ENCODE results near the gene FSIP1. TPM values are rescaled to one million over a fixed set of nuclear protein-coding genes. Genes with fewer than 3 reads are reported as not detected.

The FSIP1 gene
- total RNA-seq, 2 donors from 2014 or later = 0.14 to 0.21 TPM

GRCh38 chr15:39744334-39745103, 38.1 kb downstream of the FSIP1 start:
- no peak overlapping the region for H3K27ac ChIP-seq
- no peak overlapping the region for H3K4me3 ChIP-seq
- no peak for DNase-seq (ENCODE audit: low spot score)
- ATAC-seq (ENCODE audit: insufficient number of reproducible peaks, low FRiP score, low read depth) = no peak
- no peaks in the 10 kb centered on the region for H3K9me3 ChIP-seq
- TF ChIP-seq CTCF (IDR thresholded peaks at IDR 0.05) = no peak
- no peaks in the 10 kb centered on the region for H3K36me3 ChIP-seq
- no peaks in the 10 kb centered on the region for H3K27me3 ChIP-seq (replicated peaks; ENCODE audit: insufficient read depth)
- H3K4me1 ChIP-seq (ENCODE audit: control insufficient read depth in 1 of 2, low read depth in 2 of 2) = no peaks in the 10 kb centered on the region

- H3K4me3 ChIP-seq = no peak overlapping the region
- DNase-seq (ENCODE audit: low spot score) (no peak), ATAC-seq (ENCODE audit: insufficient number of reproducible peaks, low FRiP score, low read depth) (no peak)
- no peaks in the 10 kb centered on the region for H3K4me1 ChIP-seq (ENCODE audit: control insufficient read depth in 1 of 2, low read depth in 2 of 2)
- no peak overlapping the region for H3K27ac ChIP-seq
- H3K9me3 ChIP-seq = no peaks in the 10 kb centered on the region
- no peaks in the 10 kb centered on the region for H3K27me3 ChIP-seq (replicated peaks; ENCODE audit: insufficient read depth)
- TF ChIP-seq CTCF (IDR thresholded peaks at IDR 0.05) = no peak
- no peaks in the 10 kb centered on the region for H3K36me3 ChIP-seq
These were observed 39.0 kb downstream of the FSIP1 start for GRCh38 chr15:39743611-39744010.

- DNase-seq (ENCODE audit: low spot score) (no peak), ATAC-seq (ENCODE audit: insufficient number of reproducible peaks, low FRiP score, low read depth) (no peak)
- Histone ChIP-seq H3K36me3 (no peaks in the 10 kb centered on the region), H3K9me3 (no peaks in the 10 kb centered on the region), H3K4me1 (ENCODE audit: control insufficient read depth in 1 of 2, low read depth in 2 of 2) (no peaks in the 10 kb centered on the region), H3K27me3 (replicated peaks; ENCODE audit: insufficient read depth) (no peaks in the 10 kb centered on the region), H3K27ac (no peak overlapping the region), H3K4me3 (no peak overlapping the region)
- no peak for TF ChIP-seq CTCF (IDR thresholded peaks at IDR 0.05)
These were observed 41.4 kb downstream of the FSIP1 start for GRCh38 chr15:39741258-39741657.

GRCh38 chr15:39738998-39739397, 43.6 kb downstream of the FSIP1 start:
- Histone ChIP-seq H3K36me3 (no peaks in the 10 kb centered on the region), H3K4me3 (no peak overlapping the region), H3K4me1 (ENCODE audit: control insufficient read depth in 1 of 2, low read depth in 2 of 2) (no peaks in the 10 kb centered on the region), H3K9me3 (no peaks in the 10 kb centered on the region), H3K27ac (no peak overlapping the region), H3K27me3 (replicated peaks; ENCODE audit: insufficient read depth) (no peaks in the 10 kb centered on the region)
- ATAC-seq (ENCODE audit: insufficient number of reproducible peaks, low FRiP score, low read depth) (no peak), DNase-seq (ENCODE audit: low spot score) (no peak)
- no peak for TF ChIP-seq CTCF (IDR thresholded peaks at IDR 0.05)

- Histone ChIP-seq H3K9me3 (no peaks in the 10 kb centered on the region), H3K4me3 (no peak overlapping the region), H3K27ac (no peak overlapping the region), H3K4me1 (ENCODE audit: control insufficient read depth in 1 of 2, low read depth in 2 of 2) (no peaks in the 10 kb centered on the region), H3K27me3 (replicated peaks; ENCODE audit: insufficient read depth) (no peaks in the 10 kb centered on the region), H3K36me3 (no peaks in the 10 kb centered on the region)
- no peak for TF ChIP-seq CTCF (IDR thresholded peaks at IDR 0.05)
- DNase-seq (ENCODE audit: low spot score) = no peak
- ATAC-seq (ENCODE audit: insufficient number of reproducible peaks, low FRiP score, low read depth) = no peak
These were observed 45.5 kb downstream of the FSIP1 start for GRCh38 chr15:39737196-39737550.
